Measurements from ENCODE around the gene CYP2D6.
"Not testable (repeated sequence)": the region's sequence is repeated elsewhere in the genome, so short reads cannot be mapped to it uniquely, and the experiment has no call there.

CYP2D6 gene

DNA sequence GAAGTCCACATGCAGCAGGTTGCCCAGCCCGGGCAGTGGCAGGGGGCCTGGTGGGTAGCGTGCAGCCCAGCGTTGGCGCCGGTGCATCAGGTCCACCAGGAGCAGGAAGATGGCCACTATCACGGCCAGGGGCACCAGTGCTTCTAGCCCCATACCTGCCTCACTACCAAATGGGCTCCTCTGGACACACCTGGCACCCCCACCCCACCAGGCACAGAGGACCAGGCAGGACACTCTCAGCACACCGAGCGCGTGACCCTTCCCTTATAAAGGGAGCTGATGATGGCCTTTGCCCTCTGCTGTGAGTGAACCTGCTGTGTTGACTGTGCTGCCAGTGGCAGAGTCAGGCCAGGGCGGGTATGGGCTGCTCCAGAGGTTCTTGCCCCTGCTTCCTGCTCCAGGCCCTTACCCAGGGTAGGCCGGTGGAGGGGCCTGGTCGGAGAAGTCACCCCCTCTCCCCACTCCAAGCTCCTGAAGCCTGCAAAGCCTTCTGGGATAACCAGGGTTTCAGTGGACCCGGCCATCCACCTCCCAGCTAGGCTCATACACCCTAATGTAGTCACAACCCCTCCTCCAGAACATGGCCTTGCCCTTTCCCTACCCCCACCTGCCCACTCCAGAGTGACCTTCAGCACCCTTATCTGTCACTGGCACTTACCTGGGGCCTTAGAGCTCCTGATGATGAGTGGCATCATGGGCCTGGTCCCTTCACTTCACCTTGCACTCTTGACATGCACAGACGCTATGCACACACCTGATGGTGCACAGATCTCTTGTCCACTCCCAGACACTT is at the start of gene CYP2D6:
Gene CYP2D6, minus strand, starts transcription at position 172 of the 793 bp plus-strand sequence. Its CDS starts 19 bp downstream, at position 153.
- not testable (repeated sequence) for H3K36me3 ChIP-seq; DNase-seq; H3K27me3 ChIP-seq (ENCODE audit: insufficient read depth, low read depth, severe bottlenecking); H3K9me3 ChIP-seq (ENCODE audit: severe bottlenecking); H3K27ac ChIP-seq; H3K4me3 ChIP-seq (ENCODE audit: low read depth, low read length)

DNA sequence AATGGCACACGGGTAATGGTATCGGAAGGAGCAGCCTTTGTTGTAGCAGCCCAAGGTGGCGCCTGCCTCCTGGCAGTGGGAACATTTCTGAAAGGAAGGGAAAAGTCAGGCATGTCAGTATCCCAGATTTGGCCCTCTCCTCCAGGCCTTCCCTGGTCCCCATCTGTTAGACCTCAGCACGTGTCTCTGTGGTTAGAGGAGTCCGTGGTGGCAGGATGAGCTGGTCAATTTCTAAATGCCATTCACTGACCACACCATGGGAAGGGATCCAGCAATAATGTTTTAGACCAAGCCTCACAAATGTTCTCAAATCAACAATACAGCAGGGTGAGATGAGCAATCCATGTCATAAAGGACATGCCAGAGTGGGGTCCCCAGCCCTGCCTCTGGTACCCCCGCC is 49.0 kb upstream of the CYP2D6 start:
- no peak for DNase-seq
- Histone ChIP-seq H3K4me3 (ENCODE audit: low read depth, low read length) (no peak overlapping the region), H3K27me3 (ENCODE audit: insufficient read depth, low read depth, severe bottlenecking) (no peaks in the 10 kb centered on the region), H3K27ac (no peak overlapping the region), H3K9me3 (ENCODE audit: severe bottlenecking) (no peaks in the 10 kb centered on the region), H3K36me3 (peaks cover 26% of the 10 kb centered on the region)
- TF ChIP-seq, protein P1, sequence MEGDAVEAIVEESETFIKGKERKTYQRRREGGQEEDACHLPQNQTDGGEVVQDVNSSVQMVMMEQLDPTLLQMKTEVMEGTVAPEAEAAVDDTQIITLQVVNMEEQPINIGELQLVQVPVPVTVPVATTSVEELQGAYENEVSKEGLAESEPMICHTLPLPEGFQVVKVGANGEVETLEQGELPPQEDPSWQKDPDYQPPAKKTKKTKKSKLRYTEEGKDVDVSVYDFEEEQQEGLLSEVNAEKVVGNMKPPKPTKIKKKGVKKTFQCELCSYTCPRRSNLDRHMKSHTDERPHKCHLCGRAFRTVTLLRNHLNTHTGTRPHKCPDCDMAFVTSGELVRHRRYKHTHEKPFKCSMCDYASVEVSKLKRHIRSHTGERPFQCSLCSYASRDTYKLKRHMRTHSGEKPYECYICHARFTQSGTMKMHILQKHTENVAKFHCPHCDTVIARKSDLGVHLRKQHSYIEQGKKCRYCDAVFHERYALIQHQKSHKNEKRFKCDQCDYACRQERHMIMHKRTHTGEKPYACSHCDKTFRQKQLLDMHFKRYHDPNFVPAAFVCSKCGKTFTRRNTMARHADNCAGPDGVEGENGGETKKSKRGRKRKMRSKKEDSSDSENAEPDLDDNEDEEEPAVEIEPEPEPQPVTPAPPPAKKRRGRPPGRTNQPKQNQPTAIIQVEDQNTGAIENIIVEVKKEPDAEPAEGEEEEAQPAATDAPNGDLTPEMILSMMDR (IDR thresholded peaks at IDR 0.05; ENCODE audit: low read depth, low read length): no peak

DNA sequence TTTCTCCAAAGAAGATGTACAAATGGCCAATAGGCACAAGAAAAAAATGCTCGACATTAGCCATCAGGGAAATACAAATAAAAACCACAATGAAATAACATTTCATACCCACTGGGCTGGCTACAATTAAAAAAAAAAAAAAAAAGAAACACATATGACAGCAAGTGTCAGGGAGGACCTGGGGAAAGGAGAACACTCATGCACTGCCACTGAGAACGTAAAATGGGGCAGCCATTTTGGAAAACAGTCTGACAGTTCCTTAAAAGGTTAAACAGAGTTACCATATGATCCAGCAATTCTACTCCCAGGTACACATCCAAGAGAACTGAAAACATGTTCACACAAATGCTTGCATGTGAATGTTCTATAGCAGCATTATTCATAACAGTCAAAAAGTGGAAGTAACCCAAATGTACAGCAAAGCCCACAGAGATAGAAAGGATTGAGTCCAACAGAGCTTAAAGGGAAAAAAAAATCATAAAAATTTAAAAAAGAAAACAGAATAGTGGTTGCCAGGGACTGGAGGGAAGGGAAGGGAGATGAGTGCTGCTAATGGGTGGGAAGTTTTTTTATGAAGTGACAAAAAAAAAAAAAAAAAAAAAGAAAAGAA is 48.4 kb upstream of the CYP2D6 start:
- Histone ChIP-seq H3K27ac (no peak overlapping the region), H3K27me3 (ENCODE audit: insufficient read depth, low read depth, severe bottlenecking) (no peaks in the 10 kb centered on the region), H3K4me3 (ENCODE audit: low read depth, low read length) (no peak overlapping the region), H3K36me3 (peaks cover 26% of the 10 kb centered on the region), H3K9me3 (ENCODE audit: severe bottlenecking) (no peaks in the 10 kb centered on the region)
- no peak for DNase-seq
- TF ChIP-seq, protein P1 (IDR thresholded peaks at IDR 0.05; ENCODE audit: low read depth, low read length): no peak

DNA sequence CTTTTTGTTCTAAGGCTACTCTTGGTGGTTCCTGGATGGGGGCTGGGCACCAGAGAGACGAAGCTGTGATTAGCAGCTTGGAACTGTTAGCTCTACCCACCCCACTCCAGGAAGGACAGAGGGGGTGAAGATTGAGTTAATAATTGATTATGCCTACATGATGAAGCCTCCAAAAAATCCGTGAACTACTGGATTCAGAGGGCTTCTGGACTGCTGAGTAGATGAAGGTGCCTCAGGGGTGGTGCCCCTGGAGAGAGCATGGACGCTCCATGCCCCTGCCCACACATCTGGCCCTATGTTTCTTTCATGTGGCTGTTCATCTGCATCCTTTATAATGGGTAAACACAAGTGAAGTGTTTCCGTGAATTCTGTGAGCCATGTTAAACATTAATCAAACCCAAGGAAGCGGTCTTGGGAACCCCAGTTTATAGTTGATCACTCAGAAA is 47.3 kb upstream of the CYP2D6 start:
- no peak for DNase-seq
- Histone ChIP-seq H3K9me3 (ENCODE audit: severe bottlenecking) (no peaks in the 10 kb centered on the region), H3K27ac (no peak overlapping the region), H3K27me3 (ENCODE audit: insufficient read depth, low read depth, severe bottlenecking) (no peaks in the 10 kb centered on the region), H3K36me3 (peaks cover 26% of the 10 kb centered on the region), H3K4me3 (ENCODE audit: low read depth, low read length) (no peak overlapping the region)
- TF ChIP-seq, protein P1 (IDR thresholded peaks at IDR 0.05; ENCODE audit: low read depth, low read length): no peak

DNA sequence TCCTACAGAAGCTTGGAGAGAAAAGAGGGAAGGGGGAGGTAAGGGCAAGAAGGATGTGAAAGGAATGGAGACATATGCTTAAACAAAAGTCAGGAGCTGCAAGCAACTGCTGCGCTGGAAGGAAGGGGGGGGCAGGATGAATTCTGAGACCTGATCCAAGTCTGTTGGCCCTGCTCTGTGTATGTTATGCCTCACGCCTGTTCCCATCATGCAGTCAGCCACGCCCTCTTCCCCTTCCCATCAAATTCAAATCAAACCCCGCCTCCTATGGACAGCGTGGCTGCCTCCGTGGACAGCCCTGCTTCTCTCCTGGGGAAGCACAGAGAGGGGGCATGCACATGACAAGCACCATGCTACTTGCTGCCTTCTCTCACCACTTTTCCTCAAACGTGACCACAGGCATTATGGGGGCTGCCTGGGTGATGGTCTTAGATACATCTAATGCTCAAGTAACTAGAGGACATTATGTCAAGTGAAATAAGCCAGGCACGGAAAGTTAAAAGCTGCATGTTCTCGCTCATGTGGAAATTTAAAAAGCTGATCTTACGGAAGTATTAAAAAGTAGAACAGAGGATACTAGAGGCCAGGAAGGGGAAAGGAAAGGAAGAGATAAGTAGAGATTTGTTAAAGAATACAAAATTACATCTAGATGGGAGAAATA is 45.8 kb upstream of the CYP2D6 start:
- TF ChIP-seq, protein P1 (IDR thresholded peaks at IDR 0.05; ENCODE audit: low read depth, low read length): no peak

DNA sequence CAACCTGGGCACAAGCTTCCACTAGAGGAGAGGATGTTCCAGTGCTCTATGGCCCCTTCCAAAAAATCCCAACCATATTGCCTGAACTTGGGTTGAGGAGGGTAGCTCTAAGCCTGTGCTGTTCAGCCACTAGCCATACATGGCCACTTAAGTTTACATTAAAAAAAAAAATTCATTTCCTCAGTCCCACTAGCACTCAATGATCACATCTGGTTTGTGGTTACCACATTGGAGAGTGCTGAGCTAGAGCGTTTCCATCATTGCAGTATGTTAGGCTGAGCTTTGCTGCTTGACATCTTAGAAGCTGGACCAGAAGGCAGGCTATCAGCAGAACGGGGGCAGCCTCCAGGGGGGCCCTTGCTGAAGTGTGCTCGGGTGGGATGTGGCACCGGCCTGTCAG is 43.5 kb upstream of the CYP2D6 start:
- Histone ChIP-seq H3K27ac (no peak overlapping the region), H3K36me3 (peaks cover 38% of the 10 kb centered on the region), H3K4me3 (ENCODE audit: low read depth, low read length) (no peak overlapping the region), H3K27me3 (ENCODE audit: insufficient read depth, low read depth, severe bottlenecking) (no peaks in the 10 kb centered on the region), H3K9me3 (ENCODE audit: severe bottlenecking) (no peaks in the 10 kb centered on the region)
- DNase-seq: no peak
- TF ChIP-seq, protein P1 (IDR thresholded peaks at IDR 0.05; ENCODE audit: low read depth, low read length): no peak

More for the DNA sequence above, 45.8 kb upstream of the CYP2D6 start:
- Histone ChIP-seq H3K27me3 (ENCODE audit: insufficient read depth, low read depth, severe bottlenecking) (no peaks in the 10 kb centered on the region), H3K27ac (no peak overlapping the region), H3K4me3 (ENCODE audit: low read depth, low read length) (no peak overlapping the region), H3K36me3 (peaks cover 32% of the 10 kb centered on the region), H3K9me3 (ENCODE audit: severe bottlenecking) (no peaks in the 10 kb centered on the region)
- DNase-seq: no peak
